ENCODE data around the gene PDE3B. TPM values are rescaled to one million over a fixed set of nuclear protein-coding genes. Genes with fewer than 3 reads are reported as not detected.
"Not testable (repeated sequence)": the region's sequence is repeated elsewhere in the genome, so short reads cannot be mapped to it uniquely, and the experiment has no call there.

Gene PDE3B
- polyA plus RNA-seq, 3 donors from 2014 or later: 2.4 to 4.7 (median 2.6) TPM

GRCh38 chr11:14835496-14836492, 192.2 kb downstream of the PDE3B start:
- no peaks in the 10 kb centered on the region for H3K4me1 Mint-ChIP-seq
- peaks cover 0 to 18% (median 9%) of the 10 kb centered on the region in 3 donors for H3K36me3 Mint-ChIP-seq
- H3K4me3 Mint-ChIP-seq: no peak overlapping the region
- no peak overlapping the region for H3K27ac Mint-ChIP-seq
- no peak for DNase-seq
- H3K9me3 Mint-ChIP-seq: no peaks in the 10 kb centered on the region
- no peaks in the 10 kb centered on the region for H3K27me3 Mint-ChIP-seq (ENCODE audit: low read depth in 3 of 3)

- Mint-ChIP-seq H3K27ac (no peak overlapping the region), H3K4me3 (no peak overlapping the region), H3K36me3 (peaks cover 7 to 31% (median 17%) of the 10 kb centered on the region in 3 donors), H3K27me3 (ENCODE audit: low read depth in 3 of 3) (peaks cover 0 to 1% (median 0%) of the 10 kb centered on the region in 3 donors), H3K9me3 (no peaks in the 10 kb centered on the region), H3K4me1 (no peaks in the 10 kb centered on the region)
- no peak for DNase-seq
These were observed 198.4 kb downstream of the PDE3B start for GRCh38 chr11:14842002-14842401.

DNA sequence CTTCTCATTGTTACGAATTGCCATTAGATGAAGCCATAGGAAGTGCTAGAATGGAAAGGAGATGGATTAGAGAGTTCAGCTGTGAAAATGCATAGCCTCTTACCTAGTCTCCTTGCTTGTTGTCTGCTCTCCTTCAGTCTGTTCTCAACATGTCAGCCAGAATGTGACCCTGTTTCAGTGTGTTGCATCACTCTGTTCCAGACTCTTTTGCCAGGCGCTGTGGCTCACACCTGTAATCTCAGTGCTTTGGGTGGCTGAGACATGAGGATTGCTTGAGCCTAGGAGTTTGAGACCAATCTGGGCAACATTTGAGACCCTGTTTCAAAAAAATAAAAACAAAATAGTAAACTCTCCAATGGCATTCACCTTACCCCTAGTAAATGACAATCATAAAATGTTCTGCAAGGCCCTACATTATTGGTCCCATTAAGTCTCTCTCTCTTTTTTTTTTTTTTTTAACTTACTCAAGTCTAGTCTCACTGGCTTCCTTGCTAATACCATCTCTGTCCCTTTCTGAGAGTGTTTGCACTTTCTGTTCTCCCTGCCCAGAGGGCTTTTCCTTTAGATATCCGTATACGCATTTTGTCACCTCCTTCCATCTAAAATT, 209.1 kb downstream of the PDE3B start:
- Mint-ChIP-seq H3K27ac (no peak overlapping the region), H3K4me1 (peaks cover 0 to 2% of the 10 kb centered on the region in 2 donors), H3K27me3 (ENCODE audit: low read depth in 3 of 3) (peaks cover 0 to 6% (median 5%) of the 10 kb centered on the region in 3 donors), H3K4me3 (no peak overlapping the region), H3K36me3 (no peaks in the 10 kb centered on the region), H3K9me3 (peaks cover 0 to 2% (median 0%) of the 10 kb centered on the region in 6 donors)
- DNase-seq: no peak

- DNase-seq: no peak
- no peaks in the 10 kb centered on the region for H3K36me3 Mint-ChIP-seq
- peaks cover 0 to 2% of the 10 kb centered on the region in 2 donors for H3K4me1 Mint-ChIP-seq
- peaks cover 0 to 2% (median 0%) of the 10 kb centered on the region in 6 donors for H3K9me3 Mint-ChIP-seq
- H3K27ac Mint-ChIP-seq: no peak overlapping the region
- H3K4me3 Mint-ChIP-seq: no peak overlapping the region
- H3K27me3 Mint-ChIP-seq (ENCODE audit: low read depth in 3 of 3): peaks cover 0 to 6% (median 5%) of the 10 kb centered on the region in 3 donors
These were observed 210.5 kb downstream of the PDE3B start for GRCh38 chr11:14854057-14854456.

DNA sequence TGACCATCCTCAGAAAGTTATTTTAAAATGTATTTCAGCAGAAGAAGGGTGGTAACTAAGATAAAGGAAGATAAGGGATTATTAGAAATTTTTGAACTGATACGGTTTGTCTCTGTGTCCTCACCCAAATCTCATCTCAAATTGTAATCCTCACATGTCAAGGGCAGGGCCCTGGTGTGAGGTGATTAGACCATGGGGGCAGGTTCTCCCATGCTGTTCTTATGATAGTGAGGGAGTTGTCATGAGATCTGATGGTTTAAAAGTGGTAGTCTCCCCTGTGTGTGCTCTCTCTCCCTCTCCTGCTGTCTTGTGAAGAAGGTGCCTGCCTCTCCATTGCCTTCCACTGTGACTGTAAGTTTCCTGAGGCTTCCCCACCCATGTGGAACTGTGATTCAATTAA, 212.3 kb downstream of the PDE3B start:
- Mint-ChIP-seq H3K27me3 (ENCODE audit: low read depth in 3 of 3) (peaks cover 2 to 6% (median 5%) of the 10 kb centered on the region in 3 donors), H3K9me3 (peaks cover 0 to 2% (median 0%) of the 10 kb centered on the region in 6 donors), H3K4me3 (no peak overlapping the region), H3K27ac (peak overlapping the region in 3 of 6 donors; percentile 32 to 35 (median 33)), H3K4me1 (peaks cover 0 to 2% of the 10 kb centered on the region in 2 donors), H3K36me3 (no peaks in the 10 kb centered on the region)
- DNase-seq: no peak

GRCh38 chr11:14857621-14858020, 214.0 kb downstream of the PDE3B start:
- Mint-ChIP-seq H3K4me1 (no peaks in the 10 kb centered on the region), H3K36me3 (peaks cover 0 to 14% (median 6%) of the 10 kb centered on the region in 3 donors), H3K27me3 (ENCODE audit: low read depth in 3 of 3) (peaks cover 2 to 6% (median 5%) of the 10 kb centered on the region in 3 donors), H3K4me3 (no peak overlapping the region), H3K27ac (no peak overlapping the region), H3K9me3 (peaks cover 0 to 2% (median 0%) of the 10 kb centered on the region in 6 donors)
- no peak for DNase-seq

- Mint-ChIP-seq H3K9me3 (peaks cover 0 to 6% (median 0%) of the 10 kb centered on the region in 6 donors), H3K4me1 (no peaks in the 10 kb centered on the region), H3K4me3 (no peak overlapping the region), H3K36me3 (peaks cover 5 to 16% (median 11%) of the 10 kb centered on the region in 3 donors), H3K27ac (no peak overlapping the region), H3K27me3 (ENCODE audit: low read depth in 3 of 3) (peaks cover 2 to 5% (median 3%) of the 10 kb centered on the region in 3 donors)
- no peak for DNase-seq
These were observed 214.8 kb downstream of the PDE3B start for GRCh38 chr11:14858404-14858803.

GRCh38 chr11:14860511-14860910, 216.9 kb downstream of the PDE3B start:
- no peak overlapping the region for H3K4me3 Mint-ChIP-seq
- peaks cover 14 to 27% (median 27%) of the 10 kb centered on the region in 3 donors for H3K36me3 Mint-ChIP-seq

GRCh38 chr11:14861680-14862079, 218.1 kb downstream of the PDE3B start:
- H3K36me3 Mint-ChIP-seq: peaks cover 14 to 27% (median 27%) of the 10 kb centered on the region in 3 donors
- H3K27ac Mint-ChIP-seq: no peak overlapping the region
- peaks cover 0 to 6% (median 2%) of the 10 kb centered on the region in 3 donors for H3K27me3 Mint-ChIP-seq (ENCODE audit: low read depth in 3 of 3)
- no peaks in the 10 kb centered on the region for H3K4me1 Mint-ChIP-seq
- DNase-seq: no peak
- H3K9me3 Mint-ChIP-seq: peaks cover 0 to 7% (median 2%) of the 10 kb centered on the region in 6 donors
- H3K4me3 Mint-ChIP-seq: no peak overlapping the region

More at GRCh38 chr11:14860511-14860910, 216.9 kb downstream of the PDE3B start:
- no peak for DNase-seq
- Mint-ChIP-seq H3K27ac (no peak overlapping the region), H3K27me3 (ENCODE audit: low read depth in 3 of 3) (peaks cover 0 to 8% (median 2%) of the 10 kb centered on the region in 3 donors), H3K4me1 (no peaks in the 10 kb centered on the region), H3K9me3 (peaks cover 0 to 7% (median 2%) of the 10 kb centered on the region in 6 donors)

DNA sequence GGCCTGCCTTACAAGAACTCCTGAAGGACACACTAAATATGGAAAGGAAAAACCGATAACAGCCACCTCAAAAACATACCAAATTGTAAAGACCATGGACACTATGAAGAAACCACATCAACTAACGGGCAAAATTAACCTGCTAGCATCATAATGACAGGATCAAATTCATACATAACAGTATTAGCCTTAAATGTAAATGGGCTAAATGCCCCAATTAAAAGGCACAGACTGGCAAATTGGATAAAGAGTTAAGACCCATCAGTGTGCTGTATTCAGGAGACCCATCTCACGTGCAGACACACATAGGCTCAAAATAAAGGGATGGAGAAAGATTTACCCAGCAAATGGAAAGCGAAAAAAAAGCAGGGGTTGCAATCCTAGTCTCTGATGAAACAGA, 220.2 kb downstream of the PDE3B start:
- H3K27me3 Mint-ChIP-seq (ENCODE audit: low read depth in 3 of 3); H3K4me1 Mint-ChIP-seq; H3K4me3 Mint-ChIP-seq; H3K9me3 Mint-ChIP-seq; H3K27ac Mint-ChIP-seq; DNase-seq: not testable (repeated sequence)
- H3K36me3 Mint-ChIP-seq: peaks cover 17 to 31% (median 27%) of the 10 kb centered on the region in 3 donors

GRCh38 chr11:14872032-14872431, 228.4 kb downstream of the PDE3B start:
- Mint-ChIP-seq H3K27ac (no peak overlapping the region), H3K36me3 (peaks cover 11 to 18% (median 12%) of the 10 kb centered on the region in 3 donors)

DNA sequence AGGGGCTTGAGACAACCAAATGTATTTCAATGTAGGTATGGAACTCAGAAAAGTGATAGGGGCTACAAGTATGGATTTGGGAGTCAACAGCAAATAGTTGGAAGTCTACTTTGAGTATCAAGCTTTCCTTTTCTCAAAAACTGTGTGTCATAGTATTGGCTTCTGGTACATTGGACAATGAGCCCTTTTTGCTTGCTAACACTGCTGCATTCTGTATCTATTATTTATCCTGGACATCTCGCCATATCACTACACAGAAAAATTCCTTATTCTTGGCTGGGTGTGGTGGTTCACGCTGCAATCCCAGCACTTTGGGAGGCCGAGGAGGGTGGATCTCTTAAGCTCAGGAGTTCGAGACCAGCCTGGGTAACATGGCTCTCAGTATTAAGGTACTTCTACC, 230.0 kb downstream of the PDE3B start:
- Mint-ChIP-seq H3K4me3 (no peak overlapping the region), H3K27ac (no peak overlapping the region), H3K4me1 (no peaks in the 10 kb centered on the region), H3K27me3 (ENCODE audit: low read depth in 3 of 3) (no peaks in the 10 kb centered on the region), H3K36me3 (peaks cover 14 to 21% (median 17%) of the 10 kb centered on the region in 3 donors), H3K9me3 (no peaks in the 10 kb centered on the region)
- DNase-seq: no peak

More at GRCh38 chr11:14872032-14872431, 228.4 kb downstream of the PDE3B start:
- Mint-ChIP-seq H3K4me1 (no peaks in the 10 kb centered on the region), H3K27me3 (ENCODE audit: low read depth in 3 of 3) (no peaks in the 10 kb centered on the region), H3K9me3 (no peaks in the 10 kb centered on the region), H3K4me3 (no peak overlapping the region)
- no peak for DNase-seq

GRCh38 chr11:14875163-14875562, 231.6 kb downstream of the PDE3B start:
- peak overlapping the region in 1 of 6 donors; percentile 49 for H3K27ac Mint-ChIP-seq

More at GRCh38 chr11:14875163-14875562, 231.6 kb downstream of the PDE3B start:
- Mint-ChIP-seq H3K36me3 (peaks cover 10 to 26% (median 13%) of the 10 kb centered on the region in 3 donors), H3K9me3 (no peaks in the 10 kb centered on the region), H3K4me1 (no peaks in the 10 kb centered on the region), H3K27me3 (ENCODE audit: low read depth in 3 of 3) (no peaks in the 10 kb centered on the region), H3K4me3 (no peak overlapping the region)
- DNase-seq: no peak
